Activated T-cell treated with anti-CD3 and anti-CD28 coated beads for 1 hour (primary cell): ENCODE results near the gene BDKRB2.
"Not testable (repeated sequence)": the region's sequence is repeated elsewhere in the genome, so short reads cannot be mapped to it uniquely, and the experiment has no call there.

Experiments used
- DNase-seq: peaks from one replicate; pipeline ENCODE4 v3.0.0-alpha.2; 2020; ENCODE audit warnings: low read depth

The BDKRB2 gene

DNA sequence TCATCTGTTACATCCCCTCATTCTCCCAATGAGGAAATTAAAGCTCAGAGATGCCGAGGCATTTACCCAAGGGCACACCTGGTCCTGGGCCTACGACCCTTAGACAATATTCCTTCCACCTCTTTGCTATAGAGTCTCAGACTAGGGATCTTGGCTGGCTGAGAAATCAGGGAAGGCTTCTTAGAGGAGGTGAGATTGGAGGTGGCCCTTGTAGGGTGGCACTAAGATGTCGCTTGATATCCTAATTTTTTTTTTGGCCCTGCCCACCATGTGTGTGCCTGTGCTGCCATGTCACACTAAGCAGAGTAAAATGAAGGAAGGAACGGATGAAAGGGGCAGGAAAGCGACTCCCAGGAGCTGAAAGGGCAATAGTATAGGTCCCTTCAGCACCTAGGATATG, 20.6 kb downstream of the BDKRB2 start:
- no peak for DNase-seq

DNA sequence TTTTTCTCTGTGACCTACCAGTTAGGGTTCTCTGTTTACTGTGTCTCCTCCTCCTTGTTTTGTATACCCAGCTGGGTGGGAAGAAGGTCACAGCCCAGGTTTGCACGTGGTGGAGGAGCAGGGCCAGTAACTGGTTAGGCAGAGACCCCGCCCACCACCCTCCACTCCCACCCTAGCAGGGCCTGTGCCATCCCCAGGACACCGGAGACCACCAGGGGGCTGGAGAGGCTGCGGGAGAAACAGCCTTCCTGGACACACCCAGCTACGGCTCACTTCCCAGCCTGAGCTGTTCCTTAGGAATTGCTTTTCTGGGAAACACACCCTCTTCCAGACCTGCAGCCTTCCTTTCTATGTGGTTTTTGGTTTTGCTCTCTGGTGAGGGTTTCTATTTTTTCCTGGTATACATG, 21.1 kb downstream of the BDKRB2 start:
- DNase-seq, result no peak

DNA sequence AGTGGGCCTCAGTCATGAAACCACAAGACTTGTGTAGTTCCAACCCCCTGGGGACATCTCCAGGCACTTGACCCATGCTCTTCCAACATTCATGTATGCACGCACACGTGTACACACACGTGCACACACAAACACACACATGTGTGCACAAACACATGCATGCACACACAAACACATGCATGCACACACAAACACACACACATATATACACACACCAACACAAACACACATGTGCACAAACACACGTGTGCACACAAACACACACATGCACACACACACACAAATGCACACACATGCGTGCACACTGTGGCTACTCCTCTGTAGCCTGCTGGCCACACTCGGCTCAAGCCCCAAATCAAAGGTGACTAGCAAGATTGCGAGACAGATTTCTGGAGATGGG, 22.8 kb downstream of the BDKRB2 start:
- no peak for DNase-seq

- no peak for DNase-seq
Measured at GRCh38 chr14:96229315-96229714, 24.7 kb downstream of the BDKRB2 start.

DNA sequence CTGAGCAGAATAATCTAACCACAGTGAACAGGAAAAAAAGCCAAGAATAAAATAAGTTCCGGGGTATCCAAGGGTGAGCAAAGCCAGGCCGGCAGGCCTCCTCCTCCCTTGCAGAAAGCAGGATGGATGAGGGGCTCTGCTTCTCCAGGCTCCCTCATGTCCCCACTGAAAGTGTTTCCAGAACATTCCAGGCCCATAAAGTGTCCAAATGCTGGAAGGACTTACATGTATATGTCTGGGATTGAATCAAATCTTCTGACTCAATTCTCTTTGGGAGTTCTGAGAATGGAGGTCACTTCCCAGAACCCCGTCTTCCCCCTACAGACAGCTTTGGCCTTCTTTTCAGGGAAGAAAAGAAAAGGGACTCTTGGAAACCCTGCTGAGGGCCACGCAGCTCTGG, 26.4 kb downstream of the BDKRB2 start:
- no peak for DNase-seq

DNA sequence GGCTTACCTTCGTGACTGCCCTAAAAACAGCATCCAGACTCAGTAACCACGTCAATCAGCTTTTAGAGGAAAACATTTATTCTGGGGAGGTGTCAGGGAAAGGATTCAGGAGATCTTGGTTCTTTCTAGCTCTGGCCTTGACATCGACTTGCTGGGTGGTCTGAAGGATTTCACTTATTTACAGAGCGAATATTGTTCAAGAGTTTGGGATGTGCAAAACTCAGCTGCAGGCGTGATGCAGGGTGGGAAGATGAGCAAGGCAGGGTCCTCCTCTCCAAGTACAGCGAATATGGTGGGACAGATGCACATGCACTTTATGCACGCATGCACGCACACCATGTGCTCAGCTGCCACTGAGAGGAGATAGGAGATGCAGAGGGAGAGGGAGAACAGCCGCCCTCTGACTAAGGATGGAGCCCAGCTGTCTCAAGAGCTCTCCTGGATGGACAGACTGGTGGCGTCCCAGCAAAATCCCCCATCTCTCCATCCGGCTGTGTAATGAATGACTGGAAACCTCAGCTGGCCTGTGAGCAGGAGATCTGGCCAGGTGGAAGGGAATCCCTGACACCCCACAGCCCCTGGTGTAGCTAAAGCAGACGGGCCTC, 27.0 kb downstream of the BDKRB2 start:
- no peak for DNase-seq

- DNase-seq, result no peak
Measured at GRCh38 chr14:96232506-96232905, 27.9 kb downstream of the BDKRB2 start.

GRCh38 chr14:96233661-96234060, 29.0 kb downstream of the BDKRB2 start:
- no peak for DNase-seq

DNA sequence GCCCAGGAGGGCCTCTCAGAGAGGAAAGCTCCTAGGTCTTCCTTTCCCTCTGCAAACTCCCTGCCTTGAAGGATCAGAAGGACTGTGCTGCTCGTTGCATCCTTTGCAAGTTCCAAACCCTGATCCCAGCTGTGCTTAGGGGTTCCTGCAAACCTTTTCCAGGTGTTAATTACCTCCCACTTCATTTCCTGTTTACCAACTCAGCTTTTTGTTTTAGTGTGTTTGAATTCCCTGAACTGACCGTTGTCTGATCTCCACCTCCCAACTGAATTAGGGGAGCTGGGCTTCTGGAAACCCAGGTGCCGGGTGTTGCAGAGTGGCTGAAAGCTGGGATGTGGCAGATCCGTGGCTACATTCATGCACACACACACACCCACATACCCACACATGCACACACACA, 30.8 kb downstream of the BDKRB2 start:
- no peak for DNase-seq

DNA sequence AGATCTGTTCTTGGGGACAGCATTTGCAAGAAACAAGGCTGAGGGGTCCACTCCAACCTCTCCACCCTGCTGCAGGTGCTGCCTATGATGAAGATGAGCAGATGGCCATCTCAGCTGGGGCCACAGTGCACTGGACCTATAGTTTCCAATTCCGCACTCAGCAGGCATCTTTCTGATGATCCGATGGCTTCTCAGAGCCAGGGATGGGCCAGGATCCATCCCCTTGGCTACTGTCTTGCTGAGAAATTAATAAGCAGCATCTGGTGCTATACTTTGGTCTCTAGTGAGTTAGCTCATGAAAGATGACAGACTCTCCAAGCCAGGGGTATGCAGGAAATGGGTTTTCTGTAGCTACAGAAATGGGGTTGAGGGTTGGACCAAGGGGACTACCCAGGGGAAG, 33.0 kb downstream of the BDKRB2 start:
- DNase-seq, result no peak

DNA sequence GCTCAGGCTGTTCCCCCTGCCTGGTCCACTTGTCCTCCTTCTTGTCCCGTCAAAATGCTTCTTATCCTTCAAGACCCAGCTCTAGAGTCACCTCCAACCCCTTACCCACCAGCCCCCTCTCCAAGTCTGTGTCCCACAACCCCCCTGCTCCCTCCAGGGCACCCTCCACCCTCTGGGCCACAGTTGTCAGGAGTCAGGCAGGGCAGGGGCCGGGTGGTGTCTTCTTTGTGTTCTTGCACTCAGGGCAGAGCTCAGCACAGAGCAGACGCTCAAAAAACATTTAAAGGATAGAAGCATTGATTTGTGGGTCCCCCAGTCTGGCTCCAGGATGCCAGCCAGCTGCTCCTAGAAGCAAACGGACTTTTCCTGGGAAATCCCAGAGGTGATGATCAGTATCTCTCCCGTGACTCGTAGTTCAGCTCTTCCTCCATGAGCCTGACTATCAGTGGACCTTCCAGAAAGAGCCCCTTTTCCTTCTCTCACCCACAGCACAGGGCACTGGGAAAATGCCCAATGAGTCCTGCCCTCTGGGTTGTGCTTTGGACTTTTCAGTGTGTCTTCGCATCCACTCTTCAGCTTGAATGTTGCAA, 34.1 kb downstream of the BDKRB2 start:
- DNase-seq, result no peak

DNA sequence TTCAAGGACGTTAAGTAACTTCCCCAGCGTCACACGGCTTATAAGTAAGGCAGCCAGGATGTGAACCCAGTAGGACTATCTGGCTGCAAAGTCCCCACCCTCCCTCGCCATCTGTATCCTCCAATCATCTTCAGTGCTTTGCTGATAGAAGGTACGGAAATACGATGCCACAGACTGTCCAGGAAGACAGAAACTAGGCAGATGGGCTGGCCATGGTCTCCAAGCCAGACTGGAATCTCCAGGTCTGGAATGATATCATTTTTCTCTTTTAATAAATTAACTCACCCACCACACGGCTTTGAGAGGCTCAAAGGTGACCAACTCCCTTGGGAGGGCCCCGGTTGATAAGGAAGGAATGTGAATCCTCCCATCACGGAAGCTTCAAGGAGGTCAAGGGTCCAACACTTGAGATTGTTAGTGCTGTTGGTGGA, 35.1 kb downstream of the BDKRB2 start:
- no peak for DNase-seq

DNA sequence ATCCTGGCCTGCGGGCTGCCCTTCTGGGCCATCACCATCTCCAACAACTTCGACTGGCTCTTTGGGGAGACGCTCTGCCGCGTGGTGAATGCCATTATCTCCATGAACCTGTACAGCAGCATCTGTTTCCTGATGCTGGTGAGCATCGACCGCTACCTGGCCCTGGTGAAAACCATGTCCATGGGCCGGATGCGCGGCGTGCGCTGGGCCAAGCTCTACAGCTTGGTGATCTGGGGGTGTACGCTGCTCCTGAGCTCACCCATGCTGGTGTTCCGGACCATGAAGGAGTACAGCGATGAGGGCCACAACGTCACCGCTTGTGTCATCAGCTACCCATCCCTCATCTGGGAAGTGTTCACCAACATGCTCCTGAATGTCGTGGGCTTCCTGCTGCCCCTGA, 36.0 kb downstream of the BDKRB2 start:
- no peak for DNase-seq

GRCh38 chr14:96242126-96242525, 37.5 kb downstream of the BDKRB2 start:
- DNase-seq, result no peak

DNA sequence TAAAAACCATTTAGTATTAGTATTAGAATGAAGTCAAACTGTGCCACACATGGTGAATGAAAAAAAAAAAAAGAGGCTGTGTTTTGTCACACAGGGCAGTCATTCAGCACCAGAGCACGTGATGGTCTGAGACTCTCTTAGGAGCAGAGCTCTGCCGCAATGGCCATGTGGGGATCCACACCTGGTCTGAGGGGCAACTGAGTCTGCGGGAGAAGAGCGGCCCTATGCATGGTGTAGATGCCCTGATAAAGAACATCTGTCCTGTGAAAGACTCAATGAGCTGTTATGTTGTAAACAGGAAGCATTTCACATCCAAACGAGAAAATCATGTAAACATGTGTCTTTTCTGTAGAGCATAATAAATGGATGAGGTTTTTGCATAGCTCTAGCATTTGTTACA, 39.1 kb downstream of the BDKRB2 start:
- no peak for DNase-seq

GRCh38 chr14:96245074-96245473, 40.4 kb downstream of the BDKRB2 start:
- DNase-seq, result not testable (repeated sequence)

DNA sequence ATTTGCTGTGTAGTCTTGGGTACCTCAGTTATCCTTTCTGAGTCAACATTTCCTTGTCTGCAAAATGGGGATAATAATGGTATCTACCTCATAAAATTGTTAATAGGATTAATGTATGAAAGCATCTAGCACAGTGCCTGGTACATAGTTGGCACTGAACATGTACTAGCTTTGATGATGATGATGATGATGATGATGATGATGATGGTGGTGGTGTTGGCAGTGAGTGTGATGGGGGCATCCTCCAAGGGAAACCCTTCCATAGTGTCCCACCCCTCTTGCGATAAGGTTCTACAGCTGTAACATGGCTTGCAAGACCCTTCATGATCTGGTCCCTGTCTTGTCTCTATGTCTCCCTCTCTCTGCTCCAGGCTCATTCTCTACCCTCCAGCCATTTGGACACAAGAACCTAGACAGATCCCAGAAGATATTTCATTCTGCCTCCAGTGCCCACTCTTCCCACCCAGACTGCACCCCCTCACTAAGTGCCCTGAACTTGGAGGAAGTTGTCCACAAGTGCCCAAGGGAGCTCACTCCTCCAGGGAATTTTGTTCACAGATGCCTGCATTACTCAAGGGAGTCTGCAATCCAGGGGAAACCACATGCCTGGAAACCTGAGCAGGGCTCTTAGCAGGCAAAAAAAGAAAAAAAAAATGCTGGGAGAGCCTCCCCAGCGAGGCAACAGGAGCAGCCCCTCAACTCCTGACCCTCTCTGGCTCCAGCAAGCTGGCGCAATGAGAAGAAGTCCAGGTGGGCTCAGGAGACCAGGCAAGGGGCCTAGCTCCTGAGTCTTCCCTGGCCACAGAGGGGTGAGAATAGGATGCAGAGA, 41.3 kb downstream of the BDKRB2 start:
- DNase-seq, result no peak

DNA sequence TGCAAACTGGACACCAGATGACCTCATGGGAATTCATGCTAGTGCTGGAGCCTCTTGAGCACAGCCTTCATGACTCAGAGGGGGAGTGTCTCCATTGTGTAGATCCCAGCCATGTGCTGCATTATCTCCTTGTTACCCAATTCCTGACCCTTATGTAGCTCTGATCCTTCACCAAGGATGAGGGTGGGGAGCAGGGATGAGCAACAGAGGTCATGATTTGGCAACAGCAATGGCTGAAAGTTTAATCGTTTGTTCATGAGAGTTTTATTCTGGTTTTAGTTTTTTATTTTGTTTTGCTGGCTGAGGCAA, 41.9 kb downstream of the BDKRB2 start:
- DNase-seq, result no peak

DNA sequence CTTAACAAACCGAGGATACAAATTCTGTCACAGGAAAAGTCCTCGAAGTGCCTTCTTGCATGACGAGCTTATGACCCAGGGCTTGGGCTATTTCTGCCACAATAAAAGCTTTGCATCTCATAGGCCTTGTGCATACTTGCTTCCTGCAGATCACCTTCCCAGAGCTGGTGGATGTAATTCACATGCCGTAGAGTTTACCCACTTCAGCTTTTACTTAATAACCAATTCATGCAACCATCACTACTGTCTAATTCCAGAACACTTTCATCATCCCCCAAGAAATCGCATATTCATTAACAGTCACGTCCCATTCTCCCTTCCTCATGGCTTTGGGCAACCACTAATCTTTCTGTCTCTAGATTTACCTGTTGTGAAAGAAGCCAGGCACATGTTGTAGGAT, 42.4 kb downstream of the BDKRB2 start:
- DNase-seq, result no peak

DNA sequence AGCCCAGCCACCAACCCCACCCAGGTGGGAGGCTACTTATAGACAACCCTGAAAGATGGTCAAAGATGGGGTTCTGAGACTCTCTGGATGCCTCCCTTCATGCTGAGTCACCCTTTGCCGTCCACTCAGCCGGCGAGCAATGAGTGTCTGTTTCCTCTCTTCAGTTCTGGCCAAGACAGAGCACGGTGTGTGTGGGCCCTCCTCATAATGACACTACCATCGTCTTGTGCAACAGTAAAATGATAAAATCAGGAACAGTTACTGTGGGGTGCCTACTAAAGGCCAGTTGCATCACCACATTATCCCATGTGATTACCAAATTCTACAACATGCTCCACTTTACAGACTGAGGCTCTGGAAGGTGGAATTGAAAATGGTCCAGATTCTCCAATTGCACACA, 44.4 kb downstream of the BDKRB2 start:
- no peak for DNase-seq

DNA sequence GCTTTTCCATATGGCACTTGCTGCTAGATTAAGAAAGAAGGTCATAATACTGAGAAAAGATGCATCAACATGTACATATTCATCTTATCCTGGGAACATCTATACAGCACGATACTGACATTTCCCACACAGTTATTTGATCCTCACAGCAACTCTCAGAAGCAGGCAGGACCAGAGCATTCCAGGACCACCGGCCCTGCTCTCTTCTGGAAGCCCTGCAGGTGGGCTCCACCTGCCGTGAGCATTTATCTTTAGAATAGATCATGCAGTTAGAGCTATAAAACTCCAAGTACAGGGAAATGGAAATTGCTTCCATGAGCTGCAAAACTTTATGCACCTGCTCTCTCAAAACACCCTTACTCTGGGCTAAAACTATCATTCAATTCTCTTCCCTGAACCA, 45.8 kb downstream of the BDKRB2 start:
- DNase-seq, result no peak

DNA sequence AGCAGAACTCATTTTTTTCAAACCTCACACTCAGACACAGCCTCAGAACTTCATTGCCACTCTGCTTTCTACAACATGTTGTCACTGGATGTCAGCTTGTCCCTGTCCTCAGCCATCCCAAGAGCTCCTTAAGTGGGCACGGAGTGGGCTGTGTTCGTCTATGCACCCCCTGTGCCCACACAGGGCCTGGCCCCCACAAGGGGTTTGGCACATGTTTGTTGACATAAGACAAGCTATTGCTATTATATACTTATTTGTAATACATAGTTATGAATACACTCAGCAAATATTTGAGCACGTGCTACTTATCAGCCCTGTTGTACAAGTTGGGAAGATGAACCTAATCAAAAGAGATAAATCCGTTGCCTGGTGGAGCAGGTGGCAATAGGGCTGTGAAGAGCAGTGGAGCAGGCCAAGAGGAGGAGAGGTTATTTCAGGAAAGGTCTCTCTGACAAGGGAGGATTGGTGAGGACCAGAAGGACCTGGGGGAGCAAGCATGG, 47.1 kb downstream of the BDKRB2 start:
- DNase-seq, result no peak

GRCh38 chr14:96252323-96252998, 47.8 kb downstream of the BDKRB2 start:
- DNase-seq, result no peak
